Gastroesophageal sphincter (tissue), 3 donors: ENCODE data around the gene E2F3.

Source experiments
- POLR2A ChIP-seq, 2 donors: fragments of 450-650 bp; IDR thresholded peaks; one replicate each; pipeline ENCODE4 v1.6.1; 2017; ENCODE audit warnings: antibody characterized with exemption in 2 of 2, mild to moderate bottlenecking in 2 of 2, moderate library complexity in 1 of 2
- POLR2AphosphoS5 ChIP-seq: sonication (generic); formaldehyde crosslinking; IDR thresholded peaks from one replicate; pipeline ENCODE4 v1.6.1; 2017; ENCODE audit warnings: antibody characterized with exemption
- TF ChIP-seq, protein P1 (sequence below), 4 experiments: fragments of 200-600 bp in 2 of 4; fragments of 450-650 bp in 2 of 4; sonication (generic) in 1 of 4; IDR thresholded peaks; one replicate each; pipeline ENCODE4 v1.5.1; 2017 to 2019; ENCODE audit warnings: antibody characterized with exemption in 4 of 4, mild to moderate bottlenecking in 2 of 4, moderate library complexity in 2 of 4

DNA sequence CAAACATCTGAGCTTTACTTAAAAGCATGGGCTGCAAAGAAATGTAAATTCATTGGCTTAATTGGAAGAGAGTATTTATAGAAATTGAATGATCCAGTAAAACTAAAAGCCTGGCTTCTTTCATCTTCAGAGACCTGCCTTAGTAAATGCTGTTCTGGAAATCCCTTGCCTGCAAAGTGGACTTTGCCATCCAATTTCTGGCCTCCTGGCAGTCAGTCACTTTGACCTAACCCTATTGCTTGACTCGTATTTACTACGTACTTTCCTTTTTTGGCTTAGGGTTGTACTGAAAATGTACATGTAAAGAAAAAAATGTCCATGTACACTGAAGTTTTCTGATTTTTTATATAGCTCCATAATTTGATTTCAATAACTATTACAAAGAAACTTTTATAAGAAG, 47.1 kb downstream of the E2F3 start:
- TF ChIP-seq POLR2A (IDR thresholded peaks at IDR 0.05), result no peak
- TF ChIP-seq, protein P1, sequence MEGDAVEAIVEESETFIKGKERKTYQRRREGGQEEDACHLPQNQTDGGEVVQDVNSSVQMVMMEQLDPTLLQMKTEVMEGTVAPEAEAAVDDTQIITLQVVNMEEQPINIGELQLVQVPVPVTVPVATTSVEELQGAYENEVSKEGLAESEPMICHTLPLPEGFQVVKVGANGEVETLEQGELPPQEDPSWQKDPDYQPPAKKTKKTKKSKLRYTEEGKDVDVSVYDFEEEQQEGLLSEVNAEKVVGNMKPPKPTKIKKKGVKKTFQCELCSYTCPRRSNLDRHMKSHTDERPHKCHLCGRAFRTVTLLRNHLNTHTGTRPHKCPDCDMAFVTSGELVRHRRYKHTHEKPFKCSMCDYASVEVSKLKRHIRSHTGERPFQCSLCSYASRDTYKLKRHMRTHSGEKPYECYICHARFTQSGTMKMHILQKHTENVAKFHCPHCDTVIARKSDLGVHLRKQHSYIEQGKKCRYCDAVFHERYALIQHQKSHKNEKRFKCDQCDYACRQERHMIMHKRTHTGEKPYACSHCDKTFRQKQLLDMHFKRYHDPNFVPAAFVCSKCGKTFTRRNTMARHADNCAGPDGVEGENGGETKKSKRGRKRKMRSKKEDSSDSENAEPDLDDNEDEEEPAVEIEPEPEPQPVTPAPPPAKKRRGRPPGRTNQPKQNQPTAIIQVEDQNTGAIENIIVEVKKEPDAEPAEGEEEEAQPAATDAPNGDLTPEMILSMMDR (IDR thresholded peaks at IDR 0.05), result no peak
- no peak for TF ChIP-seq POLR2AphosphoS5
